Fibroblast of lung (primary cell): ENCODE measurements around the gene GGTLC1.
"Not testable (repeated sequence)": the region's sequence is repeated elsewhere in the genome, so short reads cannot be mapped to it uniquely, and the experiment has no call there.

Experiments used
- CTCF ChIP-seq, 2 donors: IDR thresholded peaks in 1 of 2; conservative IDR thresholded peaks in 1 of 2; 1 replicate in 1 of 2; 2 replicates in 1 of 2; pipeline ENCODE4 v1.5.1; 2011 to 2012; ENCODE audit warnings: low read length in 2 of 2, control low read depth in 1 of 2, inconsistent platforms in 1 of 2, low read depth in 1 of 2, mild to moderate bottlenecking in 1 of 2
- EZH2 ChIP-seq: IDR thresholded peaks from 2 replicates; pipeline ENCODE4 v1.5.1; 2012; ENCODE audit warnings: low read length, control low read depth, mild to moderate bottlenecking; ENCODE audit errors: missing control alignments

- not testable (repeated sequence) for TF ChIP-seq CTCF (conservative IDR thresholded peaks at IDR 0.05 in 1 of 2, IDR thresholded peaks at IDR 0.05 in 1 of 2; ENCODE audit: low read depth in 1 of 2, low read length in 2 of 2); EZH2
These were observed 387 bp upstream of the GGTLC1 start for GRCh38 chr20:23988966-23989365.
